ENCODE data around the gene ERICH4.

Gene ERICH4

GRCh38 chr19:41399091-41399490 is 43.9 kb upstream of the ERICH4 start:
- Mint-ChIP-seq H3K36me3 (ENCODE audit: low read depth) (peaks cover 4% of the 10 kb centered on the region), H3K4me1 (peaks cover 44% of the 10 kb centered on the region), H3K4me3 (peak overlapping the region; percentile 100), H3K9me3 (no peaks in the 10 kb centered on the region), H3K27me3 (ENCODE audit: low read depth, poor library complexity) (no peaks in the 10 kb centered on the region), H3K27ac (peak overlapping the region; percentile 20)
- DNase-seq = no peak
- no peak for TF ChIP-seq CTCF (IDR thresholded peaks at IDR 0.05)

DNA sequence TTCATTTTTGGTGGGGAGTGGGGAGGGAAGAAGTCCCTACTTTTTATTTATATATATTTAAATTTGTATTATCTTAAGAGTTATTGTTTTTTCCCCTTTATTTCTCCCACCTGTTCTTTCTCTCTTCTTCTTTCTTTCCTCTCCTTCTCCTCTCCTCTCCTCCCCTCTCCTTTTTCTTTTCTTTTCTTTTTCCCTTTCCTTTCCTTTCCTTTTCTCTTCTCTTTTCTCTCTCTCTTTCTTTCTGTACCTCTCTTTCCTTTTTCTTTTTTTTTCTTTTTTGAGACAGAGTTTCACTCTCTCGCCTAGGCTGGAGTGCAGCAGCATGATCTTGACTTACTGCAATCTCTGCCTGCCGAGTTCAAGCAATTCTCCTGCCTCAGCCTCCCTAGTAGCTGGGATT is 43.4 kb upstream of the ERICH4 start:
- Mint-ChIP-seq H3K9me3 (no peaks in the 10 kb centered on the region), H3K27me3 (ENCODE audit: low read depth, poor library complexity) (no peaks in the 10 kb centered on the region), H3K36me3 (ENCODE audit: low read depth) (peaks cover 4% of the 10 kb centered on the region), H3K27ac (no peak overlapping the region), H3K4me1 (peaks cover 44% of the 10 kb centered on the region), H3K4me3 (peak overlapping the region; percentile 100)
- DNase-seq = no peak
- no peak for TF ChIP-seq CTCF (IDR thresholded peaks at IDR 0.05)

- Mint-ChIP-seq H3K27ac (peak overlapping the region; percentile 78), H3K36me3 (ENCODE audit: low read depth) (peaks cover 4% of the 10 kb centered on the region), H3K4me3 (no peak overlapping the region), H3K4me1 (peaks cover 29% of the 10 kb centered on the region), H3K9me3 (no peaks in the 10 kb centered on the region), H3K27me3 (ENCODE audit: low read depth, poor library complexity) (no peaks in the 10 kb centered on the region)
- TF ChIP-seq CTCF (IDR thresholded peaks at IDR 0.05) = no peak
- no peak for DNase-seq
These were observed 41.5 kb upstream of the ERICH4 start for GRCh38 chr19:41401483-41401882.

DNA sequence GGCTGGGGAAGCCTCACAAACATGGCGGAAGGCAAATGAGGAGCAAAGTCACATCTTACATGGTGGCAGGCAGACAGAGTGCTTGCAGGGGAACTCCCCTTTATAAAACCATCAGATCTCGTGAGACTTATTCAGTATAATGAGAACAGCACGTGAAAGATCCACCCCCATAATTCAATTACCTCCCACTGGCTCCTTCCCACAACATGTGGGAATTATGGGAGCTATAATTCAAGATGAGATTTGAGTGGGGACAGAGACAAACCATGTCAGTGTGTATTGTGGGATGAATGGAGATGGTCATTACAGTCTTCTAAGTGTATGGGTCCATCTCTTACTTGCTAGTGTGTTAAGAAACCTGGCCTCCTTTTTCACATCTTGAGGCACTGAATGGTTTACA is 40.9 kb upstream of the ERICH4 start:
- Mint-ChIP-seq H3K27me3 (ENCODE audit: low read depth, poor library complexity) (no peaks in the 10 kb centered on the region), H3K36me3 (ENCODE audit: low read depth) (peaks cover 4% of the 10 kb centered on the region), H3K4me3 (no peak overlapping the region), H3K9me3 (no peaks in the 10 kb centered on the region), H3K4me1 (peaks cover 27% of the 10 kb centered on the region), H3K27ac (no peak overlapping the region)
- DNase-seq = no peak
- no peak for TF ChIP-seq CTCF (IDR thresholded peaks at IDR 0.05)

- Mint-ChIP-seq H3K4me1 (peaks cover 25% of the 10 kb centered on the region), H3K36me3 (ENCODE audit: low read depth) (peaks cover 4% of the 10 kb centered on the region), H3K27me3 (ENCODE audit: low read depth, poor library complexity) (no peaks in the 10 kb centered on the region), H3K27ac (no peak overlapping the region), H3K9me3 (no peaks in the 10 kb centered on the region), H3K4me3 (no peak overlapping the region)
- no peak for DNase-seq
- TF ChIP-seq CTCF (IDR thresholded peaks at IDR 0.05) = no peak
These were observed 39.6 kb upstream of the ERICH4 start for GRCh38 chr19:41403181-41403970.

- H3K9me3 Mint-ChIP-seq = no peaks in the 10 kb centered on the region
- H3K27ac Mint-ChIP-seq = no peak overlapping the region
- peaks cover 2% of the 10 kb centered on the region for H3K27me3 Mint-ChIP-seq (ENCODE audit: low read depth, poor library complexity)
- no peak overlapping the region for H3K4me3 Mint-ChIP-seq
- TF ChIP-seq CTCF (IDR thresholded peaks at IDR 0.05) = no peak
- DNase-seq = no peak
- peaks cover 4% of the 10 kb centered on the region for H3K36me3 Mint-ChIP-seq (ENCODE audit: low read depth)
- H3K4me1 Mint-ChIP-seq = peaks cover 11% of the 10 kb centered on the region
These were observed 37.2 kb upstream of the ERICH4 start for GRCh38 chr19:41405776-41406175.

Measured in nephron progenitor cell (in vitro differentiated cells).